Chondrocyte (in vitro differentiated cells): Measurements from ENCODE around the gene NGEF. TPM values are rescaled to one million over a fixed set of nuclear protein-coding genes. Genes with fewer than 3 reads are reported as not detected.
A peak's percentile ranks its signal among the peaks of the same experiment; 100 is the strongest.

Source experiments
- DNase-seq: peaks from one replicate; pipeline ENCODE4 v3.0.0; 2021; ENCODE audit warnings: mixed read lengths, low spot score
- H3K27ac Mint-ChIP-seq: one replicate; pipeline ENCODE4 v1.8.0; 2021; ENCODE audit warnings: mild to moderate bottlenecking, moderate library complexity, mixed read lengths; ENCODE audit not compliant: unreplicated experiment
- H3K27me3 Mint-ChIP-seq: 2 replicates; pipeline ENCODE4 v1.8.0; 2021; ENCODE audit warnings: low read depth, mixed read lengths
- H3K36me3 Mint-ChIP-seq: 2 replicates; pipeline ENCODE4 v1.8.0; 2021; ENCODE audit warnings: low read depth, mixed read lengths
- H3K4me1 Mint-ChIP-seq: 2 replicates; pipeline ENCODE4 v1.8.0; 2021; ENCODE audit warnings: low read depth, mild to moderate bottlenecking, mixed read lengths
- H3K4me3 Mint-ChIP-seq: one replicate; pipeline ENCODE4 v1.8.0; 2021; ENCODE audit warnings: mild to moderate bottlenecking, moderate library complexity, mixed read lengths; ENCODE audit not compliant: unreplicated experiment
- H3K9me3 Mint-ChIP-seq: 2 replicates; pipeline ENCODE4 v1.8.0; 2021; ENCODE audit warnings: low read depth, mixed read lengths
- total RNA-seq: library from RNA; stranded (reverse); gene quantifications from 3 replicates; pipeline ENCODE4 v1.2.1, GENCODE V29; 2021
- TF ChIP-seq, protein P1 (sequence below): fragments of 200-600 bp; sonication (generic); IDR thresholded peaks from 2 replicates; pipeline ENCODE4 v1.5.0; 2021; ENCODE audit warnings: antibody characterized with exemption, mild to moderate bottlenecking, moderate library complexity

NGEF gene
- total RNA-seq, 1 donor from 2014 or later, result 0.10 TPM

DNA sequence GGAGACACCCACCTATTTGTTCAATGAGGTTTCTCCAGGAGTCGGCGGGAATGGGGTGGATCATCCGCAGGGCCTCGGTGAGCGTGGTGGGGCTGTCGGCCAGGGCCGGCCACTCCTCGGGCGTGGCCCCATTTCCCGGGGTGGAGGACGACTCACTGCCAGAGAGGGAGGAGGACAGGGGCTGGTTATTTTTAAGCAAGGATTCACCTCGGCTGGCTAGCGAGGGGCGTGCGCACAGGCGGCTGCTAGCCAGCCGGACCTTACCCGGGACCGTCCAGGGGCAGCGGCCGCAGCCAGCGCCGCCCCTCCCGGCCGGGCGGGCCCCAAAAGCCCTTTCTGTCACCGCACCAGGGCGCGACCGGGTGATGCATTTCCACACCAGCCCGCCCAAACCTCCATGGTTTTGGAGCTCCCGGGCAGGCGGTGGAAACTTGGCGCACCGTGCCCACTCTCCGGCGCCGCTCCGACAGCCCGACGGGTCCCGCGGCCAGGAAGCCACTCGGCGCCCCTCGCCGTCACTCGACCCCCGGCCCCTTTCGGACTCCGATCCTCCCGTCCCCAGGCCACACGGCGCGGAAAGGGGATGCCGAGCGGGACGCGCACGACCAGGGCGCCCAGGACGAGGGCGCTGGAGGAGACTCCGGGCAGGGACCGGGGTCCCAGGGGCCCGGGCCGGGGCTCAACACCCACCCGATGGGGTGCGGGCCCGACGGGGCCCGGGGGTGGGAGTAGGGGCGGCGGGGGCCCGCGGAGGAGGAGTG lies 85.8 kb downstream of the NGEF start:
- H3K4me1 Mint-ChIP-seq, result peaks cover 6% of the 10 kb centered on the region
- H3K36me3 Mint-ChIP-seq, result peaks cover 3% of the 10 kb centered on the region
- peak overlapping the region; percentile 41 for H3K4me3 Mint-ChIP-seq
- DNase-seq, result no peak
- TF ChIP-seq, protein P1, sequence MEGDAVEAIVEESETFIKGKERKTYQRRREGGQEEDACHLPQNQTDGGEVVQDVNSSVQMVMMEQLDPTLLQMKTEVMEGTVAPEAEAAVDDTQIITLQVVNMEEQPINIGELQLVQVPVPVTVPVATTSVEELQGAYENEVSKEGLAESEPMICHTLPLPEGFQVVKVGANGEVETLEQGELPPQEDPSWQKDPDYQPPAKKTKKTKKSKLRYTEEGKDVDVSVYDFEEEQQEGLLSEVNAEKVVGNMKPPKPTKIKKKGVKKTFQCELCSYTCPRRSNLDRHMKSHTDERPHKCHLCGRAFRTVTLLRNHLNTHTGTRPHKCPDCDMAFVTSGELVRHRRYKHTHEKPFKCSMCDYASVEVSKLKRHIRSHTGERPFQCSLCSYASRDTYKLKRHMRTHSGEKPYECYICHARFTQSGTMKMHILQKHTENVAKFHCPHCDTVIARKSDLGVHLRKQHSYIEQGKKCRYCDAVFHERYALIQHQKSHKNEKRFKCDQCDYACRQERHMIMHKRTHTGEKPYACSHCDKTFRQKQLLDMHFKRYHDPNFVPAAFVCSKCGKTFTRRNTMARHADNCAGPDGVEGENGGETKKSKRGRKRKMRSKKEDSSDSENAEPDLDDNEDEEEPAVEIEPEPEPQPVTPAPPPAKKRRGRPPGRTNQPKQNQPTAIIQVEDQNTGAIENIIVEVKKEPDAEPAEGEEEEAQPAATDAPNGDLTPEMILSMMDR, result no peak
- H3K27me3 Mint-ChIP-seq, result peaks cover 39% of the 10 kb centered on the region
- peaks cover 3% of the 10 kb centered on the region for H3K9me3 Mint-ChIP-seq
- no peak overlapping the region for H3K27ac Mint-ChIP-seq

GRCh38 chr2:232926431-232926939 lies 86.6 kb downstream of the NGEF start:
- Mint-ChIP-seq H3K27me3 (peaks cover 39% of the 10 kb centered on the region), H3K4me3 (peak overlapping the region; percentile 41)

DNA sequence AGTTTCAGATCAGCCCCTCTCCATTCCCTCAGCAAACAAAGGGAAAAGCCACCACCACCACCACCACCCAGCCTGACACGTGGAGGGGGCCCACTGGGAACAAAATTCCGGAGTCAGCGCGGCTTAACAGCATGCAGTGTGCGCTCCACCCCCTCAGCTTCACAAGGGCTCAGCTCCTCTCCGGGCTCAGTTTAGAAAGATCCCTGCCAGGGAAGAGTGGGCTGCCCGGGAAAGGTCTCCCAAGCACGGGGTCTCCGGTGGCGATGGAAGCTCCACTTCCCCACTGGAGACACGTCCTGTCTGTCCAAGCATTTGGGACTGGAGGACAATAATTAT lies 87.3 kb downstream of the NGEF start:
- peaks cover 3% of the 10 kb centered on the region for H3K36me3 Mint-ChIP-seq
- peaks cover 3% of the 10 kb centered on the region for H3K9me3 Mint-ChIP-seq
- peaks cover 41% of the 10 kb centered on the region for H3K27me3 Mint-ChIP-seq
- H3K4me1 Mint-ChIP-seq, result peaks cover 6% of the 10 kb centered on the region
- DNase-seq, result no peak
- TF ChIP-seq, protein P1, result no peak
- no peak overlapping the region for H3K27ac Mint-ChIP-seq
- H3K4me3 Mint-ChIP-seq, result no peak overlapping the region

More at GRCh38 chr2:232926431-232926939, 86.6 kb downstream of the NGEF start:
- Mint-ChIP-seq H3K4me1 (peaks cover 6% of the 10 kb centered on the region), H3K27ac (no peak overlapping the region), H3K36me3 (peaks cover 3% of the 10 kb centered on the region), H3K9me3 (peaks cover 3% of the 10 kb centered on the region)
- no peak for DNase-seq
- TF ChIP-seq, protein P1, result no peak

DNA sequence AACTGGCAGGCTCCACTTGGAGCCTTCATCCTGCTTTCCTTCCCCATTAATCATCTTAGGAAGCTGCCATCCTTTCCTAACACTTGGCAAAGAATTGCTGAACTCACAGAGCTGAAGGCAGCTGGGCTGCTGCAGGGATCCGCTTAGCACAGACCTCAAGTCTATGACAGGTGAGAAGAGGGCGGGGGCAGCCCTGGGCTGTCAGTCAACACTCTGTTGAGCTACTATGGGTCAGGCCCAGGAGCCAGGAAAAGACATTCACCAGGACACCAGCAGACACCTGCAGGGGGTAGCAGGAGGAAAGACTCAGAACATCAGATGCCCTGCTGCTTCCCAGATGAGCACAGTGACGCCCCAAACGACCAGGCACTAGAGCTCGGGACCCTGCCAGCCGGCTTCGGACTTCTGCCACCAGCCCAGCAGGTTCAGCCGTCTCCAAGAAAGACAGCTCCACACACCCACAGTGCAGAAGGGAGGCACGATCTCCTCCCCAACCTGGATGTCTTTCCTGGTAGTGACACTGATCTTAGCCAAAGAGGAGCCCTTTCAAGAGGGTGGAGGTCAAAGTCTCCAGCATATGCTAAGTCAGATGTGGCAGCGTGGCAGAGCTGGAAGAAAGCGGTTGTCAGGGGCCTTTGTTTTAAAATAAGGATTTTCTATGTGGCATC lies 87.8 kb downstream of the NGEF start:
- Mint-ChIP-seq H3K27me3 (peaks cover 44% of the 10 kb centered on the region), H3K27ac (no peak overlapping the region), H3K9me3 (peaks cover 3% of the 10 kb centered on the region), H3K4me3 (no peak overlapping the region), H3K4me1 (peaks cover 6% of the 10 kb centered on the region), H3K36me3 (peaks cover 3% of the 10 kb centered on the region)
- DNase-seq, result no peak
- TF ChIP-seq, protein P1, result no peak

DNA sequence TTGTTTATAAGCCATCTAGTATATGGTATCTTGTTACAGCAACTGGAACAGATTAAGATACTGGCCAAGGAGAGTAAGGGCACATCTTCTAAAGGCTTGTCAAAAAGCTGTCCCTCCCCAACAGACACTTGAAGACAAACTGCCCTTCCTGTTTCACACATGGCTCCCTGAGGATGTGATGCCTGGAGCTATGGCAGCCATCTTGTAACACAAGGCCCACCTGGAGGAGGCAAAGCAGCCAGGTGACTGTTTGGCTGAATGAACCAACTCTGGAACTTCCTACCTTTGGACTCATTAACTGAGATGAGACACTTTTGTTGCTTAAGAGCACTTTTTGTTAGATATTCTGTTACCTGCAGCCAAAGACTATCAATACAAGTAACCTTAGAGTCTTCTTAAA lies 88.6 kb downstream of the NGEF start:
- peaks cover 3% of the 10 kb centered on the region for H3K9me3 Mint-ChIP-seq
- peaks cover 6% of the 10 kb centered on the region for H3K4me1 Mint-ChIP-seq
- TF ChIP-seq, protein P1, result no peak
- H3K27ac Mint-ChIP-seq, result no peak overlapping the region
- H3K4me3 Mint-ChIP-seq, result no peak overlapping the region
- H3K36me3 Mint-ChIP-seq, result peaks cover 2% of the 10 kb centered on the region
- DNase-seq, result no peak
- H3K27me3 Mint-ChIP-seq, result peaks cover 43% of the 10 kb centered on the region
